Adrenal gland (tissue), 19 donors: ENCODE data around the gene CSK. TPM values are rescaled to one million over a fixed set of nuclear protein-coding genes. Genes with fewer than 3 reads are reported as not detected.
A peak's percentile ranks its signal among the peaks of the same experiment; 100 is the strongest.
"Not testable (repeated sequence)": the region's sequence is repeated elsewhere in the genome, so short reads cannot be mapped to it uniquely, and the experiment has no call there.

Source experiments
- DNase-seq, 7 donors: peaks; one replicate each; pipeline ENCODE4 v3.0.0-alpha.2; 2019 to 2020
- H3K27ac ChIP-seq, 5 donors: fragments of 200-600 bp; sonication (generic) in 4 of 5; 1 replicate in 3 of 5; 2 replicates in 2 of 5; pipeline versions ENCODE4 v1.5.1 to v1.8.0; 2016 to 2020; ENCODE audit warnings: mild to moderate bottlenecking in 1 of 5
- H3K27me3 ChIP-seq: fragments of 200-600 bp; 2 replicates; pipeline ENCODE4 v1.8.0; 2021
- H3K36me3 ChIP-seq, 2 donors: fragments of 200-600 bp; replicated peaks in 1 of 2; 1 replicate in 1 of 2; 2 replicates in 1 of 2; pipeline versions ENCODE4 v1.5.1 to v1.8.0; 2018 to 2022
- H3K4me1 ChIP-seq, 2 donors: fragments of 200-600 bp; replicated peaks in 1 of 2; 1 replicate in 1 of 2; 2 replicates in 1 of 2; pipeline versions ENCODE4 v1.5.1 to v1.8.0; 2018 to 2021
- H3K4me3 ChIP-seq, 4 donors: fragments of 200-600 bp; sonication (generic) in 3 of 4; one replicate each; pipeline ENCODE4 v1.5.1; 2016 to 2018
- H3K9me3 ChIP-seq, 3 donors: fragments of 200-600 bp; sonication (generic) in 1 of 3; replicated peaks in 1 of 3; 1 replicate in 2 of 3; 2 replicates in 1 of 3; pipeline versions ENCODE4 v1.5.1 to v1.8.0; 2016 to 2021
- CTCF ChIP-seq, 6 experiments: fragments of 450-650 bp in 4 of 6; fragments of 200-600 bp in 2 of 6; sonication (generic) in 1 of 6; IDR thresholded peaks; 1 replicate in 5 of 6; 2 replicates in 1 of 6; pipeline versions ENCODE4 v1.5.1 to v1.8.0; 2016 to 2021; ENCODE audit warnings: antibody characterized with exemption in 6 of 6, mild to moderate bottlenecking in 2 of 6, moderate library complexity in 1 of 6
- POLR2A ChIP-seq, 2 donors: fragments of 450-650 bp; IDR thresholded peaks; one replicate each; pipeline ENCODE4 v1.6.1; 2017; ENCODE audit warnings: antibody characterized with exemption in 2 of 2, mild to moderate bottlenecking in 2 of 2, moderate library complexity in 1 of 2
- WGBS, 4 donors: extraction: QIAGEN DNeasy Blood & Tissue Kit in 2 of 4; methylation state at CpG; one replicate each; pipeline versions ENCODE4 v1.1.5 to v1.1.7; 2013 to 2017; 5-methylcytosine and 5-hydroxymethylcytosine counted together
- intact Hi-C, 2 donors: fragments of 100-400 bp; cut with DNase I; formaldehyde crosslinking; loops; one replicate each; pipeline versions ENCODE4 v1.14.1 to v1.15.0; 2022 to 2023
- long read RNA-seq, 10 donors: library from polyadenylated mRNA in 3 of 10; unstranded in 2 of 10; stranded (forward) in 1 of 10; transcript quantifications; one replicate each; pipeline ENCODE4 v2.0.0 and lab custom pipeline, GENCODE V29; 2021 to 2026
- polyA plus RNA-seq, 3 donors: library from polyadenylated mRNA; stranded (reverse); fragments of 200-250 nt in 2 of 3; fragments of 350-450 nt in 1 of 3; fragmentation: Illumina TruSeq in 1 of 3; extraction: RNeasy Lipid Tissue Mini Kit (QIAGEN cat#74804) in 1 of 3; gene quantifications; one replicate each; pipeline ENCODE4 v1.2.3, GENCODE V29; 2013 to 2014
- total RNA-seq, 9 donors: library from RNA; depleted of rRNA in 4 of 9; stranded (reverse); fragments of >200 nt in 4 of 9; fragments of 120-200 nt in 1 of 9; fragmentation: NEBNext Ultra II Directional in 1 of 9; extraction: Animal tissue kit (Norgen Biotek cat#: 25700) in 1 of 9; gene quantifications; one replicate each; pipeline versions ENCODE4 v1.1.0 to v1.2.4, GENCODE V29; 2013 to 2023
- donor health status: healthy with polysubstance abuse.
- donor health status: Bipolar disorder and iron deficiency.
- donor health status: DM: yes; HTN: yes; CAD: no.
- donor health status: DM: no; HTN: no; CAD: no.
- donor health status: DM: no; HTN: no; CAD: no.
- donor health status: DM: yes; HTN: yes; CAD: no.

CSK gene
- total RNA-seq (10 to 100 TPM; 10.9 to 59.4 (median 28.9) TPM), polyA plus RNA-seq (10 to 100 TPM; 20.5 to 46.4 (median 25.8) TPM)
- long read RNA-seq, donor 1, partial matches to known transcripts, result 5 of 10 reads
- long read RNA-seq, donor 1, other reads (novel, unspliced or antisense), result 0 of 10 reads
- long read RNA-seq, donor 2, partial matches to known transcripts, result 0 of 4 reads
- long read RNA-seq, donor 2, other reads (novel, unspliced or antisense), result 0 of 4 reads
- long read RNA-seq, donor 3, partial matches to known transcripts, result 0 of 6 reads
- long read RNA-seq, donor 3, other reads (novel, unspliced or antisense), result 0 of 6 reads
- long read RNA-seq, donor 4, partial matches to known transcripts, result 3 of 6 reads
- long read RNA-seq, donor 4, other reads (novel, unspliced or antisense), result 1 of 6 reads
- long read RNA-seq, donor 5, transcript CSK-201 (13 exons, 2,767 nt), result major isoform, 25 of 40 reads
- long read RNA-seq, donor 5, transcript CSK-202 (14 exons, 1,900 nt), result minor isoform, 8 of 40 reads
- long read RNA-seq, donor 5, partial matches to known transcripts, result 2 of 40 reads
- long read RNA-seq, donor 5, other reads (novel, unspliced or antisense), result 4 of 40 reads
- long read RNA-seq, donor 6, partial matches to known transcripts, result 0 of 3 reads
- long read RNA-seq, donor 6, other reads (novel, unspliced or antisense), result 1 of 3 reads
- long read RNA-seq, donor 7, partial matches to known transcripts, result 0 of 2 reads
- long read RNA-seq, donor 7, other reads (novel, unspliced or antisense), result 0 of 2 reads
- long read RNA-seq, donor 8, transcript CSK-201 (13 exons, 2,767 nt), result major isoform, 6 of 12 reads
- long read RNA-seq, donor 8, partial matches to known transcripts, result 6 of 12 reads
- long read RNA-seq, donor 8, other reads (novel, unspliced or antisense), result 0 of 12 reads
- long read RNA-seq, donor 9, transcript CSK-201 (13 exons, 2,767 nt), result major isoform, 7 of 7 reads
- long read RNA-seq, donor 9, partial matches to known transcripts, result 0 of 7 reads
- long read RNA-seq, donor 9, other reads (novel, unspliced or antisense), result 0 of 7 reads
- long read RNA-seq, donor 10, transcript CSK-201 (13 exons, 2,767 nt), result major isoform, 6 of 7 reads
- long read RNA-seq, donor 10, partial matches to known transcripts, result 0 of 7 reads
- long read RNA-seq, donor 10, other reads (novel, unspliced or antisense), result 0 of 7 reads

DNA sequence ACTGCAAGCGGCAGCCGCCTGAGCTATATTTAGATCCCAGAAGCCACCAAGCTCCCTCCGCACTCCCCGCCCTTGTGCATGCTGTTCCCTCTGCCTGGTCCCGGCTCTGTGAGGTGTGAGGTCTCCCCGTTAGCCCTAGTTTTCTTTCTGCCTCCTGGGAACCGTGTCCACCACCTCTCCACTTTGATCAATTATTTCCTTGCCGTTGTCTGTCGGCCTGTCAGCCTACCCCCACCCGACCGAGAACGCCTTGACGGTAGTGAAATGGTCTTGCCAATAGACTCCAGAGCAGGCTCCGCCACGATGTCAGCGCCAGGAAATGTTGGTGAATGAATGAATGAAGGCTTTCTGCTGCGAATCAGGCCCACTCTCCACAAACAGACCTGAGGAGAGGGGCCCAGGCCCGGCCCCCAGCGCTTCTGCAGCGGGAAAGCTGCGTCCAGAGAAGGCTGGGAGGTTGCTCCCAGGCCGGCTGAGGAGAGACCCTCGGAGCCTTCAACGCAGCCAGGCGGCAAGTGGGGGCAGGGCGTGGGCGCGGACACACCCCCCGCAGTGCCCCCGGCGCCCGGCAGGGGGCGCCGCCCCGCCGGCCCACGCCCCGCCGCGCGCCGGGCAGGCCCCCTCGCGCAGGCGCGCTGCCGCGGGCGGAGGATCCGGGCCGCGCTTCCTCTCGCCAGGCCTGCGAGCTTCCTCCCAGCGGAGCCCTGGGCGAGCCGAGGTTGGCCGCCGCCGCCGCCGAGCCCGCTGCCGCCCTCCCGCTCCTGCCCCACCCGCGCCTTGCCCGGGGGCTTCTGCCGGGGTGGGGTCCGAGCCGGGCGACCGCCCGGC, at the start of gene CSK:
TSS of gene CSK (plus strand) at position 650 of the 828 bp plus-strand sequence. CDS start 16,218 bp downstream, outside the sequence.
- H3K9me3 ChIP-seq, result no peaks in the 10 kb centered on the region
- 1 to 3% (median 1%) methylated on average over 17 to 73 of the region's 74 CpGs for WGBS, 4 donors
- H3K27me3 ChIP-seq, result no peaks in the 10 kb centered on the region
- peak within 1 kb of the TSS in 4 of 5 donors; percentile 46 to 96 (median 68) for H3K27ac ChIP-seq
- intact Hi-C loops, result no loop called here
- H3K4me1 ChIP-seq, result peaks cover 22 to 59% of the 10 kb centered on the region in 2 donors
- peak within 1 kb of the TSS; percentile 0 to 93 (median 78) for H3K4me3 ChIP-seq
- DNase-seq, result peak in 6 of 7 donors; percentile 65 to 82 (median 68)
- no peaks in the 10 kb centered on the region for H3K36me3 ChIP-seq
- TF ChIP-seq CTCF (IDR thresholded peaks at IDR 0.05) (peak in 5 of 6 experiments; percentile 33 to 82 (median 48)), POLR2A (IDR thresholded peaks at IDR 0.05) (peak; percentile 53 to 54)

GRCh38 chr15:74732846-74733245, 49.0 kb upstream of the CSK start:
- TF ChIP-seq POLR2A (IDR thresholded peaks at IDR 0.05), result no peak
- no peak overlapping the region for H3K4me3 ChIP-seq
- no peak overlapping the region for H3K27ac ChIP-seq
- intact Hi-C loops, result no loop called here
- no peak for DNase-seq
- no peaks in the 10 kb centered on the region for H3K4me1 ChIP-seq
- H3K36me3 ChIP-seq, result no peaks in the 10 kb centered on the region
- no peaks in the 10 kb centered on the region for H3K27me3 ChIP-seq
- 77 to 88% (median 83%) methylated on average over 5 of the region's 5 CpGs for WGBS, 4 donors
- no peaks in the 10 kb centered on the region for H3K9me3 ChIP-seq

GRCh38 chr15:74733269-74733668, 48.6 kb upstream of the CSK start:
- Histone ChIP-seq H3K4me3 (no peak overlapping the region), H3K27ac (no peak overlapping the region), H3K27me3 (no peaks in the 10 kb centered on the region), H3K4me1 (no peaks in the 10 kb centered on the region), H3K9me3 (no peaks in the 10 kb centered on the region), H3K36me3 (no peaks in the 10 kb centered on the region)
- 76 to 94% (median 86%) methylated on average over 3 of the region's 3 CpGs for WGBS, 4 donors
- TF ChIP-seq CTCF (IDR thresholded peaks at IDR 0.05) (no peak), POLR2A (IDR thresholded peaks at IDR 0.05) (no peak)
- no peak for DNase-seq
- intact Hi-C loops, result no loop called here

DNA sequence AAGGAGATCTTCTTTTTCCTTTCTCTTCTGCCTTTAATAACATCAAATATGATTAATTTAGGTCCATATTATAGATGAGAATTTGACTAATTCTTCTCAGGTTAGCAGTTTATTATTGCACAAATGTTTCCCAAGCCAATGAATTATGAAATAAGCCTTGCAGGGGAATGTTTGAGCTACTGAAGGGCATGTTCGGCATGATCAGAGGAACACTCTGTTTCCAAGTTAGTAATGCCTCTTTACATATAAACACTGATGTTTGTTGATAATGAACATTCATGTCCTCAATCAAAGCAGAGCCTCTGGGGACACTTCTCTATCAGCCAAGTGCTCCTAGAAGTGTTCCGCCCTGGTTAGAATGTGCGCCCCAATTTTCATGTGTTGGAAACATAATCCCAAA, 46.6 kb upstream of the CSK start:
- intact Hi-C loops, result no loop called here
- 76 to 86% (median 80%) methylated on average over 3 of the region's 3 CpGs for WGBS, 4 donors
- no peaks in the 10 kb centered on the region for H3K27me3 ChIP-seq
- no peaks in the 10 kb centered on the region for H3K9me3 ChIP-seq
- no peak overlapping the region for H3K4me3 ChIP-seq
- no peaks in the 10 kb centered on the region for H3K4me1 ChIP-seq
- no peak overlapping the region for H3K27ac ChIP-seq
- TF ChIP-seq POLR2A (IDR thresholded peaks at IDR 0.05) (no peak), CTCF (IDR thresholded peaks at IDR 0.05) (no peak)
- no peaks in the 10 kb centered on the region for H3K36me3 ChIP-seq
- DNase-seq, result no peak

- H3K4me1 ChIP-seq, H3K9me3 ChIP-seq, H3K27me3 ChIP-seq, H3K4me3 ChIP-seq, H3K36me3 ChIP-seq, DNase-seq, H3K27ac ChIP-seq, intact Hi-C loops: not testable (repeated sequence)
- WGBS, 4 donors, result 64 to 74% (median 68%) methylated on average over 5 of the region's 5 CpGs
These were observed 43.6 kb upstream of the CSK start for GRCh38 chr15:74738239-74738638.
